Inferior parietal cortex (tissue), 1 donor: ENCODE data around the gene ANKRD13D.
A peak's percentile ranks its signal among the peaks of the same experiment; 100 is the strongest.

ENCODE experiments used
- DNase-seq: peaks from one replicate; pipeline ENCODE4 v3.0.0-alpha.2; 2016; ENCODE audit errors: extremely low spot score

Gene ANKRD13D

DNA sequence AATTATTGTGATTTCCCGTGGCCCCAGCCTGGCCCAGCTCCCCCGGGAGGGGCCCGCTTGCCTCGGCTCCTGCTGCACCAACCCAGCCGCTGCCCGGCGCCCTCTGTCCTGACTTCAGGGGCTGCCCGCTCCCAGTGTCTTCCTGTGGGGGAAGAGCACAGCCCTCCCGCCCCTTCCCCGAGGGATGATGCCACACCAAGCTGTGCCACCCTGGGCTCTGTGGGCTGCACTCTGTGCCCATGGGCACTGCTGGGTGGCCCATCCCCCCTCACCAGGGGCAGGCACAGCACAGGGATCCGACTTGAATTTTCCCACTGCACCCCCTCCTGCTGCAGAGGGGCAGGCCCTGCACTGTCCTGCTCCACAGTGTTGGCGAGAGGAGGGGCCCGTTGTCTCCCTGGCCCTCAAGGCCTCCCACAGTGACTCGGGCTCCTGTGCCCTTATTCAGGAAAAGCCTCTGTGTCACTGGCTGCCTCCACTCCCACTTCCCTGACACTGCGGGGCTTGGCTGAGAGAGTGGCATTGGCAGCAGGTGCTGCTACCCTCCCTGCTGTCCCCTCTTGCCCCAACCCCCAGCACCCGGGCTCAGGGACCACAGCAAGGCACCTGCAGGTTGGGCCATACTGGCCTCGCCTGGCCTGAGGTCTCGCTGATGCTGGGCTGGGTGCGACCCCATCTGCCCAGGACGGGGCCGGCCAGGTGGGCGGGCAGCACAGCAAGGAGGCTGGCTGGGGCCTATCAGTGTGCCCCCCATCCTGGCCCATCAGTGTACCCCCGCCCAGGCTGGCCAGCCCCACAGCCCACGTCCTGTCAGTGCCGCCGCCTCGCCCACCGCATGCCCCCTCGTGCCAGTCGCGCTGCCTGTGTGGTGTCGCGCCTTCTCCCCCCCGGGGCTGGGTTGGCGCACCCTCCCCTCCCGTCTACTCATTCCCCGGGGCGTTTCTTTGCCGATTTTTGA is 3.3 kb upstream of the ANKRD13D start:
- no peak for DNase-seq

DNA sequence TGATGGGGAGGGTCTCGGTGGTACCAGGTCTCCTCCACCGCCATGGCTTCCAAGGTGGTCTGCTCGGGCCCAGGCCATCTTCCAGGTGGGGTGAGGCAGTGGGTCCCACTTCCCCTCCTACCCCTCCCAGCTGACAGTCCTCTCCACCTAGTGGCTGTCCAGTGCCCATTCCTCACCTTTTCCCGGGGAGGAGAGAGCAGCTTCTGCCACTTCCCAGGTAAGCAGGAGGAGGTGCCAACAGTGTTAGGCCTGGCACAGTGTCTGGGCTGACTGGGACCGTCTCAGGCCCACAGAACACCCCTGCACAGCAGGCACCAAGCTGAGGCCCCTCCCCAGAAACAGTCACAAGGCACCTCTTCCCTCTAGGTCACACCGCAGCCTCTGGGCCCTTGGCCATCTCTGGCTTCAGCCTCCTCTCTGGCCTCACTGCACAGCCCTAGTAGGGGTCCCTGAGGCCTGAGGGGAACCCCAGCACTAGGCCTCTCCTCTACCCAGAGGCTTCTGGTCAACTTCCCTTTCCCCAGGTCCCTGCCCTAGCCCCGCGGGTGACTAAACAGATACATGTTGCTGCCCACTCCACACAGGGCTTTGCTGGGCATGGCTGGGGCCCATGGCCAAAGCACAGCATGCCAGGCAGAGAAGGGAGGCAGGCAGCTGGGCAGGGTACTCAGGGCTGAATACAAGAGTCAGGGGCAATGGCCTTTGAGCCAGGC is 2.3 kb upstream of the ANKRD13D start:
- no peak for DNase-seq

DNA sequence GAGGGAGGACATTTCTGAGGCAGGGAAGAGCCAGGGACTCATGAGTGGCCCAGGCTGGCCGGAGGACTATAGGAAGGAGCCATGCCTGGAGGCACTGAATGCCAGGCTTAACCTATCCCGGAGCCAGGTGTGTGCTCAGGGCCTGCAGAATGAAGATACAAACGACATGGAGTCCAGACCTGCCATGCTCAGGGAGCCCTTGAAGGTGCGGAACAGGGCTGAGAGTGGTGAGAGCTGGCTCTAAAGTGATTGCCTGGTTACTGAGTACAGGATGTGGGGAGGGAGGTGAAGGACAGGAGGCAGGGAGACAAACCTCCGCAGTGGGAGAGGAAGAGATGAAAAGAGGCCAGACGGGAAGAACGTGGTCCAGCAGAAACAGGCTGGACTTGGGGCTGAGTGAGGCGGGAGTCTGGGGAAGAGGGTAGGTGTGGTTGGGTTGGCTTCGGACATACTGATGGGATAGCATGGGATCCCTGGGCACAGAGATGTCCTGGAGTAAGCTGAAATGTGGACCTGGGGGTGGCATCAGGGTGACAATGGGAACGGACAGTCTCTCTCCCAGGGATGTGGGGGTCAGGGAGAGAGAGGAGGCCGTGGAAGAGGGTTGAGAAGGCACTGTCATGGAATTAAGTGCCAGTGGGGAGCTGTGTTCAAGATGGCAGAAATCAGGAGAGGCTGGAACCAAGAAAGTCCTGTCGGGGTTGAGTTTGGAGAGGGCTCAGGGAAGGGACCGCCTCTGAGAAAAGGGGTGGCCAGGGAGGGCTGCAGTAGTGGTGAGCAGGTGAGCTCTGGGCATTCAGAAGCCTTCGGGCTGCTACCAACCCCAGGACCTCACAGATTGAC is 1.5 kb upstream of the ANKRD13D start:
- DNase-seq = no peak

DNA sequence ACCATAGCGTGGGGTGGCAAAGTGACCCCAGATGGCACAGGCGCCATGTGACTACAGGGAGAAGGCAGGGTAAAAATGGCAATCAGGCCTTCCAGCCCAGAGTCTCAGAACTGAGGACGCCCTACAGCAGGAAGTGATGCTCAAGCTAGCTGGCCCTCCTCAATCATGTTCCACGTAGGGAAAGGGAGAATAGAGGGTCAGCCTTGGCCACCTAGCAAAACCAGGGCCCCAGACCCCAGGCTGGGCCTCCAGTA is 978 bp upstream of the ANKRD13D start:
- no peak for DNase-seq

DNA sequence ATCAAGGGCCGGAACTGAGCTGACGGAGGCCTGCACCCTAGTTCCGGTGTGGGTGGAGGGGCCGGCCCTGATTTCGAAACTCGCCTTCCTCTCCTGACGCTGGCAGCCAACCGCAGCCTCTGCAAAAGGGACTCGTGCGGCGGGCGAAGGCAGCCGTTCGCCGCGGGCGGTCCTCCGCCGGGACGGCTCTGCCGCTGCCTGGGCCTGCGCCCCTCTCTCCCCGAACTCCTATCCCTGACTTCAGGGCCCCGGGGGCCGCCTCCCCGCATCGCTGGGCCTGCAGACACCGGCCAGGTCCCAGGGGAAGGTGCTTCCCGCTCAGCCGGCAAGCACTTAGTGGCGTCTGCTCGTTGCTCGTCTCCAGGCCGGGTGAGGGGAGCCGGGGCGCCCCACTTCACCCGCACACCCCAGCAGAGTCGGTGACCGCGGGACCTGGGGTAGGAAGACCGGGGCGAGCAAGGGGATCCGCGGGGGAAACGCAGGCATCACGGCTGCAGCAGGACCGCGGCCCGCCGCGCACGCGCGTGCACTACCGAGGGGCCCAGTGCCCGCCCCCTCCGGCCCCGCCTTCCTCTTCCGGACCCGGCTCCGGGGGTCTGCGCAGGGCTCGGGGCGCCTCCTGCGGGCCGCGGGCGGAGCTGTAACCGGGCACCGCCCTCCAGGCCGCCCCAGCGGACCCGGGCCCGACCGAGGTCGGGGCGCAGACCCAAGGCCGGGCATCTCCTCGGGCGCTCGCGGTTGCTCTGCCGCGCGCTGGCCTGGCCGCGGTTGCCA is 464 bp upstream of the ANKRD13D start:
- peak; percentile 69 for DNase-seq

DNA sequence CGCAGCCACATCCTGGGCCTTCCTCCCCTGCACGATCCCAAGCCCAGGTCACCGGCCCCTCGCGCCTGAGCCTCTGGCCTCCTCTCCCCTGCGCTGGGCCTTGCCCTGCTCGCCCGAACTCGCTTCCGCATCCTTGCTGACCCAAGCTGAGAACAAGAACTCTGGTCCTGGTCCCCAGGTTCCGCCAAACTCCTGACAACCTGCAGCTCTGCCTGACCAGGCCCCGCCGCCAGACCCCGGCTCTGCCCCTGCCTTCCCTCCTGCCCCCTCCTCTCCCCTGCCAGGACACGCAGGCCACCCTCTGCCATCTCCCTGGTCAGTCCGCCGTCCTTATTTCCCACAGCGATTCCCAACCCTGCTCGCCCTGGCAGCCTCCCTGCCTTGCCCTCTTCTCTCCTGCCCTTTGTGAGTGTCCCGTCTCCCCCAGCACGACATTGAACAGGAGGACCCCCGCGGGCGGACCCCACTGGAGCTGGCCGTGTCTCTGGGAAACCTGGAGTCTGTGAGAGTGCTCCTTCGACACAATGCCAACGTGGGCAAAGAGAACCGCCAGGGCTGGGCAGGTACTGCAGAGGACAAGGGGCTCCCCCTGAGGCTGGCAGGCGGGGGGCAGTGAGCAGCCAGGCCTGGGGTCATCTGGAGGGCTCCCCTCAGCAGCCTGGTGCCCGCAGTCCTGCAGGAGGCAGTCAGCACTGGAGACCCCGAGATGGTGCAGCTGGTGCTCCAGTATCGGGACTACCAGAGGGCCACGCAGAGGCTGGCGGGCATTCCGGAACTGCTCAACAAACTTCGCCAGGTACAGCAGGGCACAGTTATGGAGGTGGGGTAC is 762 bp downstream of the ANKRD13D start:
- no peak for DNase-seq

DNA sequence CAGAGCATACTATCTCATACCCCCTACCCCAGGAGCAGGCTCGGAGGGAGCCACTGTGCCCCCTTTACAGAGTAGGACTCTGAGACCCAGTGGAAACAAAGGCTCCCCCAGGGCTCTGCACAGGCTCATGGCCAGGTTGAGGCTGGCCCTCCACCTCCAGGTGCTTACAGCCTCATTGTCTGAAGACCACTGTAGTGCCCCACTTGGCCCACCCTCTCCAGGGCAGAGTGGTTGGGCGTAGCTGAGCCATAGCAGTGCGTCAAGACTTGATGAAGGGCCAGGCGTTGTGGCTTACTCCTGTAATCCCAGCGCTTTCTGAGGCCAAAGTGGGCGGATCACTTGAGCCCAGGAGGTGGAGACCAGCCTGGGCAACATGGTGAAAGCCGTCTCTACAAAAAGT is 1.7 kb downstream of the ANKRD13D start:
- DNase-seq = no peak

DNA sequence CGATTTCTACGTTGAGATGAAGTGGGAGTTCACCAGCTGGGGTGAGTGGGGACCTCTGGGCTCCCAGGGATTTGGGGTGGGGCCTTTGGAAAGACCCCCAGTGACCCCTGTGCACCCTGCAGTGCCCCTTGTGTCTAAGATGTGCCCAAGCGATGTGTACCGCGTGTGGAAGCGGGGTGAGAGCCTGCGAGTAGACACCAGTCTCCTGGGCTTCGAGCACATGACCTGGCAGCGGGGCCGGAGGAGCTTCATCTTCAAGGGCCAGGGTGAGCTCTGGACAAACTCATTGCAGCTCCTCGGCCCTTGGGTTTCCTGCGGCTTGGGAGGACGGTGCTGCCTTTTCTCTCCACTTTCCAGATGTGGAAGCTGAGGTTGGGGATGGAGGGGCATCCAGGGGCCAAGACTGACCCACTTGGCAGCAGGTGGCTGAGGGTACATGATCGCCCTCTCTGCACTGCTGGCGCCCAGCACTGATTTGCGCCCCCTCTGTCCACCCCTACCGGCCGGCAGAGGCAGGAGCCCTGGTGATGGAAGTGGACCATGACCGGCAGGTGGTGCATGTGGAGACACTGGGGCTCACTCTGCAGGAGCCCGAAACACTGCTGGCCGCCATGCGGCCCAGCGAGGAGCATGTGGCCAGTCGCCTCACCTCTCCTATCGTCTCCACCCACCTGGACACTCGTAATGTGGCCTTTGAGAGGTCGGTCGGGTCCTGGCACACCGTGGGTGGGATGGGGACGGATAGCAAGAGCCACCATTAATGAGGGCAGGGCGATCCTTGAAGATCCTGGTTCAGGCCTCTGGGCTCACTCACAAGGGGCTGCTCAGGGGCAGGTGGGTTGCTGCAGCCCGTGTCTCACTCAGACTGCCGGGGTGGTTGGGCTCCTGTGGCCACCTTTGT is 2.6 kb downstream of the ANKRD13D start:
- no peak for DNase-seq

DNA sequence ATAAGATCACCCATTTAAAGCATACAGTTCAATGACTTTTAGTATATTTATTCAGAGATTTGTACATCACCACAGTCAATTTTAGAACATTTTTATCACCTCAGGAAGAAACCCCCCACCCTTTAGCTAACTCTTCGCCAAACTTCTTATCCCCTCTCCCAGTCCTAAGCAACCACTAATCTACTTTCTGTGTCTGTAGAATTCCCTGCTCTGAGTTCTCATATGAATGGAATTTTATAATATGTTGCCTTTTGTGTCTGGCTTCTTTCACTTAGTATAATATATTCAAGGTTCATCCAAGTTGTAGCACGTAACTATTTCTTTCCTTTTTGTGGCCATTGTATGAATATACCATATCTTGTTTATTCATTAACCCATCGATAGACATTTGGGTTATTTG is 3.6 kb downstream of the ANKRD13D start:
- no peak for DNase-seq

DNA sequence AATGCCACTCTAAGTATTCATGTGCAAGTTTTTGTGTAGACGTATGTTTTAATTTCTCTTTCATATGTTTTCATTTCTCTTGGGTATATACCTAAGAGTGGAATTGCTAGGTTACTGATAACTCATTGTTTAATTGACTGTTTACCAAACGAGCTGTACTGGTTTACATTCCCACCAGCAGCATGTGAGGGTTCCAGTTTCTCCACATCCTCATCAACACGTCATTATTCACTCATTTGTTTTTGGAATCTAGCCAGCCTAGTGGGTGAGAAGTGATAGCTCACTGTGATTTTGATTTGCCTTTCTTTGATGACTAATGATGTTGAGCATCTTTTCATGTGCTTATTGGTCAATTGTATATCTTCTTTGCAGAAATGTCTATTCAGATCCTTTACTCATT is 4.0 kb downstream of the ANKRD13D start:
- no peak for DNase-seq

DNA sequence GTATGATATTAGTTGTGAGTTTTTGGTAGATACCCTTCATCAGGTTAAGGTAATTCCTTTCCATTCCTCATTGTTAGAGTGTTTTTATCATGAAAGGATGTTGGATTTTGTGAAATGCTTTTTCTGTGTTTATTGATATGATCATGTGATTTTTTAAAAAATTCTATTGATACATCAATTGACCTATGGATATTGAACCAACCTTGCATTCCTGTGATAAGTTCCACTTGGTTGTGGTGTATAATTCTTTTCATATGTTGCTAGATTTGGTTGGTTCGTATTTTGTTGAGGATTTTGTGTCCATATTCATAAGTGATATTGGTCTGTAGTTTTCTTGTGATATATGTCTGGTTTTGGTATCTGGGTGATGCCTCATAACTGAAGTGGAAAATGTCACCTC is 6.7 kb downstream of the ANKRD13D start:
- DNase-seq = no peak

DNA sequence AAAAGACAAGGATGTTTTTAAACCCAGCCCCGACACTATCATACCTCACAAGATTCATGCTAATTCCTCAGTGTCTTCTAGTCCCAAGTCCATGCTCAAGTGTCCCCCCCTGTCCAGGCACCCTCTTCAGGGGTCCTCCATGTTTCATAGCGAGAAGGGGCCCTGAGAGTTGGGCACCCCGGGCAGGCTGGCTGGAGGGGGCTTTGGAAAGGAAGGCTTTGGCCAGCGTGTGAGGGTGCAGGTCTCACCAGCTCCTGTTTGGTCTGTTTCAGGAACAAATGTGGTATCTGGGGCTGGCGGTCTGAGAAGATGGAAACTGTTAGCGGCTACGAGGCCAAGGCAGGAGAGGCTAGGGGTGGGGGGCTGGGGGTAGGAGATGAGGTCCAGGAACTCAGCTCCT is 9.7 kb downstream of the ANKRD13D start:
- no peak for DNase-seq

DNA sequence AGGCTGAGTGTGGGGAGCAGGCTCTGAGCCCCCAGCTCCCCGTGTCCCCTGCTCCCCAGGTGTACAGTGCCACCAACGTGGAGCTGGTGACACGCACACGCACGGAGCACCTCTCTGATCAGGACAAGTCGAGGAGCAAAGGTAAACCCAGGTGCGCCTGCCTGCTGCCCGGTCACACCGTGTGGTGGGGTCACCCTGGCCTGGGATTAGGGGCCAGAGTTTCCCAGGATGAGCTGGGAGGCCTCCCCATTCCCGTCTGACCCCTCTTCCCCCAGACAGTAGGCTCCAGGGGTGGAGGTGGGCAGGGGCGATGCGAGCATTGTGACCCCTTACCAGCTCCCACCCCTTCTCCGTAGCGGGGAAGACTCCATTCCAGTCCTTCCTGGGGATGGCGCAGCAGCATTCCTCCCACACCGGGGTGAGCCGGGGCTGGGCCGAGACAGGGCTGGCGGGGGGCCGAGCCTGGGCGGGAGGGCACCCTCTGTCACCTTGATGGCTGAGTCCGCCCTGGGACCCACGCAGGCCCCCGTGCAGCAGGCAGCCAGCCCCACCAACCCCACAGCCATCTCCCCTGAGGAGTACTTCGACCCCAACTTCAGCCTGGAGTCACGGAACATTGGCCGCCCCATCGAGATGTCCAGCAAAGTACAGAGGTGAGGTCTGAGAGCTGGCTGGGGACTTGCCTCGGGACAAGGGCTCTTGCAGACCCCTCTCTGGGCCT is 10.5 kb downstream of the ANKRD13D start:
- no peak for DNase-seq

DNA sequence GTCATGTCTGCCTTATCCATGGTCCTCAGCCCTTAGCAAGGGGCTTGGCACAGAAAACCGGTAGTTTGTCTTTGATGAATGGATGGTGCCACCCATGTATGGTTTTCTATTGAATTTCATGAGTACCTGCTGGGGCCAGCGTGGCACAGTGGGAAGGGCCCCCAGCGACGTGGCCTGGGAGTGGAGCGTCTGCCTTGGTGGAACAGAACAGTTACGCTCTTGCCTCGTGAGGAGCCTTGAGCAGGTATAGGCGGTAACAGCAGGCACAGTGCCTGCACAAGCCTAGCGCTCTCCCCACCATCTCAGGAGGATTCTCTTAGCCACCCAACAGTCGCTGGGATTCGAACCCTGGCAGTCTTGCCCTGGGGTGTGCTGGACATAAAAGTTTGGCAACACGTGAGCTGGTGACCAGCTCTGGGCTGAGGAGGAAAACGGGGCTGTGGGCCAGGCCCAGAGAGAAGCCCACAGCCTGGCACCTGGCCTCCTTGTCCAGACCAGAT is 11.2 kb downstream of the ANKRD13D start:
- DNase-seq = no peak

DNA sequence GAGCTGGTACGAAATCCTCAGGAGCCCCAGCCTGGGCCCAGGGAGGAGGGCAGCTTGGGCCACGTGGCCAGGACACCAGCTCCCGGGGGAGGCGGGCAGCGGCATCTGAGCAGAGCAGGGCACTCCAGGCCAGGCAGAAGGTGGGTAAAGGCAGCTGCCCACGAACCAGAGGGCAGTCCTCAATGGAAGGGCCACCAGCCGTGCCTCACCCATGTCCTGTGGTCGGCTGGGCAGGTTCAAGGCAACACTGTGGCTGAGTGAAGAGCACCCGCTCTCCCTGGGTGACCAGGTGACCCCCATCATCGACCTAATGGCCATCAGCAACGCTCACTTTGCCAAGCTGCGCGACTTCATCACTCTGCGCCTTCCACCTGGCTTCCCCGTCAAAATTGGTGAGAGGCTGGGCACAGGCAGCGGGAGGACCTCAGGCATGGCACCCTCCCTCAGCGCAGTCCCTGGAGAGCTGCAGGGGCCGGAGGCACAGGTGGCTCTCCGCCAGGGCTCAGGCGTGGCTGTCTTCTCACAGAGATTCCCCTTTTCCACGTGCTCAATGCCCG is 11.7 kb downstream of the ANKRD13D start:
- no peak for DNase-seq

DNA sequence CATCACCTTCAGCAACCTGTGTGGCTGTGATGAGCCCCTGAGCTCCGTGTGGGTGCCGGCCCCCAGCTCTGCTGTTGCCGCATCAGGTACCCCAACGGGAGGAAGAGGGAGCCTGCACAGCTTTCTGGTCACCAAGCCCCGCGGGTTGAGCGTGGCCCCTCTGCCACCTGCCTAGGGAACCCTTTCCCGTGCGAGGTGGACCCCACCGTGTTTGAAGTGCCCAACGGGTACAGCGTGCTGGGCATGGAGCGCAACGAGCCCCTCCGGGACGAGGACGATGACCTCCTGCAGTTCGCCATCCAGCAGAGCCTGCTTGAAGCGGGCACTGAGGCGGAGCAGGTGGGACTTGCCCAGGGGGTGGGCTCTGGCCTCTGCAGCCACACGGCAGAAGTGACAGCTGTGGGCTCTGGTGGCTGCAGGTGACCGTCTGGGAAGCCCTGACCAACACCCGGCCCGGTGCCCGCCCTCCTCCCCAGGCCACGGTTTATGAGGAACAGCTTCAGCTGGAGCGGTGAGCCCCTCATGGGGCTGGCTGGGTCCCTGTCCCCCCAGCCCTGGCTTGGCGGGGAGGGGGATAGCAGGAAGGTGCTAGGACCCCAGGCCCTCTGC is 12.3 kb downstream of the ANKRD13D start:
- DNase-seq = no peak

DNA sequence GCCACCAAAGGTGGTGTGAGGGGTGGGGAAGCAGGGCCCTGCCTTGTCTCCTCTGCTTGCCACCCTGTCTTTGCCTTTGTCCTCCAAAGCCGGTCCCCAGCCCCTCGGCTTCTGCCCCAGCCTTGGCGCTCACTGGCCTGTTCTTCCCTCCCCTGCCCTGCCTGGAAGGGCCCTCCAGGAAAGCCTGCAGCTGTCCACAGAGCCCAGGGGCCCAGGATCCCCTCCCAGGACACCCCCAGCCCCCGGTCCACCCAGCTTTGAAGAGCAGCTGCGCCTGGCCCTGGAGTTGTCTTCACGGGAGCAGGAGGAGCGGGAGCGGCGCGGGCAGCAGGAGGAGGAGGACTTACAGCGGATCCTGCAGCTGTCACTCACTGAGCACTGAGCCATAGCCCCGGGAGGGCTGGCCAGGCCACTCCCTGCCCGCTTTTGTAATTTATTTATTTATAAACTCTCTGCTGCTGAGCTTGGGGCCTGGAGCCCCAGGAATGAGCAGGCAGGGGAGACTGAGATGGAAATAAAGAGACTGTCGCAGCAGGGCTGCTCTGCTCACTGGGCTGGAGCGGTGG is 12.9 kb downstream of the ANKRD13D start:
- no peak for DNase-seq
